OCI-LY1 (cell line): ENCODE results near the gene HCN1.

ENCODE experiments used
- CTCF ChIP-seq: fragments of 200-600 bp; sonication (generic), shearing (Covaris generic); IDR thresholded peaks from 2 replicates; pipeline ENCODE4 v1.5.1; 2017; ENCODE audit warnings: mild to moderate bottlenecking, antibody characterized with exemption, low read length, moderate library complexity, mixed read lengths
- EZH2 ChIP-seq: fragments of 200-600 bp; sonication (generic), shearing (Covaris generic); IDR thresholded peaks from 2 replicates; pipeline ENCODE4 v1.8.0; 2017; ENCODE audit warnings: borderline replicate concordance, mixed run types, mild to moderate bottlenecking, antibody characterized with exemption, low read length, moderate library complexity, mixed read lengths

GRCh38 chr5:45277860-45278259, 418.3 kb downstream of the HCN1 start:
- TF ChIP-seq CTCF = no peak
- no peak for TF ChIP-seq EZH2
